A549 (cell line): ENCODE measurements around the gene SLCO3A1. TPM values are rescaled to one million over a fixed set of nuclear protein-coding genes. Genes with fewer than 3 reads are reported as not detected.
A peak's percentile ranks its signal among the peaks of the same experiment; 100 is the strongest.

Source experiments
- ATAC-seq, 2 experiments: fragments of 200-7000 bp in 1 of 2; fragments of >200 bp in 1 of 2; cut with Nextera tagmentation in 1 of 2; cut with Tn5 transposase in 1 of 2; 3 replicates each; pipeline versions ENCODE4 v1.8.0 to v1.9.1; 2018 to 2020; ENCODE audit warnings: mild to moderate bottlenecking in 1 of 2, moderate library complexity in 1 of 2
- CTCF ChIA-PET: fragments of 300-600 bp; sonication (Branson Sonifier 250); formaldehyde crosslinking; extraction: SDS; loops from one replicate; lab custom pipeline; 2021; ENCODE audit warnings: antibody characterized with exemption, inconsistent platforms; lab: Yijun Ruan, JAX
- POLR2A ChIA-PET: fragments of 350-600 bp; formaldehyde crosslinking; extraction: SDS; loops from one replicate; lab custom pipeline; 2021; ENCODE audit warnings: antibody characterized with exemption, inconsistent platforms; lab: Yijun Ruan, JAX
- DNase-seq, 2 experiments: peaks; one replicate each; pipeline versions ENCODE4 v3.0.0 to v3.0.0-alpha.2; 2011 to 2016; ENCODE audit warnings: low read depth in 1 of 2, low spot score in 1 of 2
- FAIRE-seq: peaks from 2 replicates; lab custom pipeline; 2011; peaks lifted over from hg19 to GRCh38; lab: Jason Lieb, UNC
- H3K27ac ChIP-seq, 2 experiments: fragments of >200 bp; sonication (Bioruptor Twin); formaldehyde crosslinking; 3 replicates each; pipeline ENCODE4 v1.5.1; 2016 to 2017
- H3K4me1 ChIP-seq: fragments of >200 bp; sonication (Bioruptor Twin); formaldehyde crosslinking; 3 replicates; pipeline ENCODE4 v1.6.1; 2016
- H3K4me2 ChIP-seq: fragments of >200 bp; sonication (Bioruptor Twin); formaldehyde crosslinking; 3 replicates; pipeline ENCODE4 v1.6.1; 2016
- H3K4me3 ChIP-seq: fragments of >200 bp; sonication (Bioruptor Twin); formaldehyde crosslinking; 3 replicates; pipeline ENCODE4 v1.5.1; 2016
- H3K9me3 ChIP-seq: fragments of >200 bp; sonication (Bioruptor Twin); formaldehyde crosslinking; 3 replicates; pipeline ENCODE4 v1.6.1; 2016
- BHLHE40 ChIP-seq: IDR thresholded peaks from 2 replicates; pipeline ENCODE4 v1.6.1; 2012; ENCODE audit warnings: low read depth, low read length, inconsistent platforms
- CHD4 ChIP-seq: fragments of 200-600 bp; sonication (generic); IDR thresholded peaks from 2 replicates; pipeline ENCODE4 v1.6.1; 2016; ENCODE audit warnings: antibody characterized with exemption, mild to moderate bottlenecking, borderline replicate concordance
- EP300 ChIP-seq, 2 experiments: fragments of >200 bp; sonication (Bioruptor Twin); formaldehyde crosslinking; IDR thresholded peaks; 2 replicates in 1 of 2; 3 replicates in 1 of 2; pipeline ENCODE4 v1.6.1; 2016 to 2017
- FOSB ChIP-seq: fragments of 250-450 bp; sonication (Bioruptor Pico); IDR thresholded peaks from 2 replicates; pipeline ENCODE4 v1.5.0; 2020; ENCODE audit warnings: mild to moderate bottlenecking, moderate library complexity
- HMGXB4 ChIP-seq: fragments of 250-450 bp; sonication (Bioruptor Pico); IDR thresholded peaks from 2 replicates; pipeline ENCODE4 v1.5.0; 2021; ENCODE audit warnings: mild to moderate bottlenecking, moderate library complexity, borderline replicate concordance
- JUN ChIP-seq, 2 experiments: fragments of >200 bp; sonication (Bioruptor Twin); formaldehyde crosslinking; IDR thresholded peaks; 2 replicates in 1 of 2; 3 replicates in 1 of 2; pipeline ENCODE4 v1.6.1; 2016 to 2017
- KDM1A ChIP-seq: fragments of 200-600 bp; sonication (generic); IDR thresholded peaks from 2 replicates; pipeline ENCODE4 v1.6.1; 2016; ENCODE audit warnings: low read depth, mild to moderate bottlenecking
- KDM5A ChIP-seq: fragments of 200-600 bp; sonication (generic); IDR thresholded peaks from 2 replicates; pipeline ENCODE4 v1.6.1; 2016; ENCODE audit warnings: antibody characterized with exemption, mild to moderate bottlenecking
- MAFK ChIP-seq: fragments of 450-650 bp; IDR thresholded peaks from 2 replicates; pipeline ENCODE4 v1.6.1; 2014; ENCODE audit not compliant: partially characterized antibody
- NR3C1 ChIP-seq: fragments of >200 bp; sonication (Bioruptor Twin); formaldehyde crosslinking; IDR thresholded peaks from 3 replicates; pipeline ENCODE4 v1.6.1; 2017
- REST ChIP-seq: fragments of 200-600 bp; sonication (generic); IDR thresholded peaks from 2 replicates; pipeline ENCODE4 v1.6.1; 2016; ENCODE audit warnings: antibody characterized with exemption, mild to moderate bottlenecking, moderate library complexity
- SMC3 ChIP-seq: fragments of >200 bp; sonication (Bioruptor Twin); formaldehyde crosslinking; IDR thresholded peaks from 3 replicates; pipeline ENCODE4 v1.6.1; 2018; ENCODE audit warnings: inconsistent platforms
- SREBF2 ChIP-seq: fragments of 450-650 bp; IDR thresholded peaks from 2 replicates; pipeline ENCODE4 v1.6.1; 2014; ENCODE audit warnings: mild to moderate bottlenecking, moderate library complexity
- TP53 ChIP-seq: fragments of 250-450 bp; sonication (Bioruptor Pico); IDR thresholded peaks from 2 replicates; pipeline ENCODE4 v1.5.0; 2021; ENCODE audit warnings: mild to moderate bottlenecking, moderate library complexity
- USF2 ChIP-seq: fragments of 450-650 bp; IDR thresholded peaks from 2 replicates; pipeline ENCODE4 v1.6.1; 2014; ENCODE audit warnings: antibody characterized with exemption
- ZC3H11A ChIP-seq: fragments of 450-650 bp; IDR thresholded peaks from 2 replicates; pipeline ENCODE4 v1.6.1; 2014; ENCODE audit warnings: antibody characterized with exemption, mild to moderate bottlenecking
- ZFP36 ChIP-seq: fragments of 450-650 bp; IDR thresholded peaks from 2 replicates; pipeline ENCODE4 v1.6.1; 2014; ENCODE audit warnings: borderline replicate concordance; ENCODE audit not compliant: partially characterized antibody
- WGBS: methylation state at CpG from one replicate; pipeline ENCODE4 v1.1.6; 2017; ENCODE audit errors: missing lambda C conversion rate; 5-methylcytosine and 5-hydroxymethylcytosine counted together
- polyA plus RNA-seq, 4 experiments: library from polyadenylated mRNA; depleted of rRNA in 3 of 4; stranded (reverse); fragments of >200 nt; fragmentation: RNase III in 1 of 4; extraction: RNeasy Plus Mini Kit Qiagen cat#74134 plus additional on column Dnase treatment in 1 of 4; gene quantifications; 2 replicates in 3 of 4; 3 replicates in 1 of 4; pipeline ENCODE4 v1.2.3, GENCODE V29; 2011 to 2017

Gene SLCO3A1
- polyA plus RNA-seq, 2 of the 4 experiments (the other 2 are of a cell fraction): 16.8 to 17.0 TPM

GRCh38 chr15:91953432-91953831 is 99.9 kb downstream of the SLCO3A1 start (continued):
- no peak for TF ChIP-seq REST
- TF ChIP-seq BHLHE40: no peak

- no peak for TF ChIP-seq KDM1A
- no peak for TF ChIP-seq FOSB
- no peak for TF ChIP-seq EP300 (IDR thresholded peaks at IDR 0.05)
- no peak for TF ChIP-seq ZC3H11A
- no peak for TF ChIP-seq MAFK
- no peak for TF ChIP-seq ZFP36
- TF ChIP-seq JUN (IDR thresholded peaks at IDR 0.05): no peak
- TF ChIP-seq HMGXB4 (CRISPR knock-in tag): no peak
- no peak for TF ChIP-seq KDM5A
- no peak for TF ChIP-seq NR3C1
- no peak for TF ChIP-seq CHD4
- TF ChIP-seq SMC3: no peak
- no peak for TF ChIP-seq TP53 (CRISPR knock-in tag)
- no peak for TF ChIP-seq REST
- TF ChIP-seq SREBF2: no peak
- no peak for TF ChIP-seq USF2
- no peak overlapping the region for H3K4me2 ChIP-seq
- H3K27ac ChIP-seq: peak overlapping the region in 1 of 2 experiments; percentile 3; a peak in 1 of 6 replicates
- WGBS: 86% methylated on average over 7 of the region's 7 CpGs
- POLR2A ChIA-PET: no interaction called here
- CTCF ChIA-PET: no interaction called here
- ATAC-seq (peak in 1 of 2 experiments; percentile 43; a peak in 2 of 6 replicates), DNase-seq (no peak), FAIRE-seq (no peak)
- peaks cover 27% of the 10 kb centered on the region for H3K4me1 ChIP-seq
- no peak overlapping the region for H3K4me3 ChIP-seq
- no peaks in the 10 kb centered on the region for H3K9me3 ChIP-seq
Measured at GRCh38 chr15:91954292-91954691, 100.8 kb downstream of the SLCO3A1 start.
